ENCODE data around the gene ANO1. TPM values are rescaled to one million over a fixed set of nuclear protein-coding genes. Genes with fewer than 3 reads are reported as not detected.

The ANO1 gene
- total and polyA plus RNA-seq, 2 donors (not counting 1 experiment from before 2014, with no cell fraction given): not detected

DNA sequence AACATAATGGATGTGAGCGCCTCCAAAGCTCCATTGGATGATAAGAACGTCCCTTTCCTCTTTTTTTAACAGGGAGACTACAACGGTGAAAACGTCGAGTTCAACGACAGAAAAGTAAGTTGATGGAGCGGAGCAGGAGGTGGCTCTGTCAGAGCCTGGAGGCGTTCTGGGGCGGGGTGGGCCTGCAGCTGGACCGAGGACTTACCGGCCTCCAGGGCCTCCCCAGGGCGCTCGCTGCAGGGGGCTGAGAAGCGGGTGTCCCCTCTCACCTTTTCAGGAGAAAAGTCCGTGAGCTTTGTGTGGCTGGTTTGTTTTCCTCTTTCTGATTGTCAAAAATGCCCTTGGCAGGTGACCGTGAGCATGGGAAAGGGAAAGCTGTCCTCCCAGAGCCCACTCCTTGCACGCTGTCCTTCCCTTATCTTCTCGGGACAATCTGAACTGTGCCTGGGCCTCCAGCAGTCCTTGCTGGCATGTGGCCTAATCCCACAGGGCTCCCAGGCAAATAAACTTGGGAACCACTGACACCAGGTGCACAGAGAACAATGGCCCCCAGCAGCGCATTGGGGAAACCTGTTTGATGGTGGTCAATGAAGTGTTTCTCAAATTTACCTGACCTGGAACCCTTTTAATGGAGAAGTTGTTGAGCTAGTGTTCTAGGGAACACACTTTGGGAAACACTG, 38.4 kb downstream of the ANO1 start:
- DNase-seq (no peak), ATAC-seq (ENCODE audit: low read depth) (no peak)
- Histone ChIP-seq H3K36me3 (replicated peaks in 1 of 2; ENCODE audit: control extremely low read depth in 1 of 2, control insufficient read depth in 1 of 2, extremely low read depth in 1 of 2, insufficient read depth in 2 of 2, low read length in 1 of 2) (no peaks in the 10 kb centered on the region), H3K9me3 (ENCODE audit: control extremely low read depth in 1 of 3, control insufficient read depth in 2 of 3, insufficient read depth in 1 of 3, low read length in 2 of 3) (no peaks in the 10 kb centered on the region), H4K20me1 (ENCODE audit: control insufficient read depth, insufficient read depth, low read length, poor library complexity, severe bottlenecking) (no peaks in the 10 kb centered on the region), H3K4me1 (ENCODE audit: control insufficient read depth in 2 of 2, insufficient read depth in 2 of 2, low read length in 2 of 2) (no peaks in the 10 kb centered on the region), H3K9ac (ENCODE audit: low read length) (no peak overlapping the region), H3K79me2 (ENCODE audit: control insufficient read depth, insufficient read depth, low read length) (no peaks in the 10 kb centered on the region), H3K27ac (ENCODE audit: low read length in 2 of 2) (no peak overlapping the region), H3K4me2 (replicated peaks; ENCODE audit: low read depth, low read length, poor library complexity, severe bottlenecking) (no peak overlapping the region), H3K27me3 (replicated peaks in 1 of 4; ENCODE audit: control extremely low read depth in 1 of 4, control insufficient read depth in 3 of 4, insufficient read depth in 4 of 4, low read length in 3 of 4) (no peaks in the 10 kb centered on the region), H3K4me3 (ENCODE audit: control extremely low read depth in 1 of 5, extremely low read depth in 1 of 5, insufficient read depth in 1 of 5, low read depth in 2 of 5, low read length in 4 of 5) (no peak overlapping the region), H2AFZ (ENCODE audit: insufficient read depth, low read depth, low read length, poor library complexity, severe bottlenecking) (no peak overlapping the region)
- Mint-ChIP-seq H3K4me1 (no peaks in the 10 kb centered on the region), H3K4me3 (no peak overlapping the region), H3K9me3 (ENCODE audit: insufficient read depth) (peaks cover 4% of the 10 kb centered on the region), H3K27me3 (peaks cover 13% of the 10 kb centered on the region), H3K27ac (no peak overlapping the region)
- ChIA-PET CTCF (interaction anchor here (0.7 kb wide), 1 partner anchor 8 kb away, joined by 4 read pairs; no protein-coding TSS in a partner anchor), POLR2A (no interaction called here)
- WGBS (ENCODE audit: insufficient coverage): 92% methylated on average over 14 of the region's 19 CpGs
- no peak for TF ChIP-seq EZH2 (IDR thresholded peaks at IDR 0.05; ENCODE audit: borderline replicate concordance, insufficient read depth, low read depth, low read length, poor library complexity, severe bottlenecking)
- TF ChIP-seq, protein P1, sequence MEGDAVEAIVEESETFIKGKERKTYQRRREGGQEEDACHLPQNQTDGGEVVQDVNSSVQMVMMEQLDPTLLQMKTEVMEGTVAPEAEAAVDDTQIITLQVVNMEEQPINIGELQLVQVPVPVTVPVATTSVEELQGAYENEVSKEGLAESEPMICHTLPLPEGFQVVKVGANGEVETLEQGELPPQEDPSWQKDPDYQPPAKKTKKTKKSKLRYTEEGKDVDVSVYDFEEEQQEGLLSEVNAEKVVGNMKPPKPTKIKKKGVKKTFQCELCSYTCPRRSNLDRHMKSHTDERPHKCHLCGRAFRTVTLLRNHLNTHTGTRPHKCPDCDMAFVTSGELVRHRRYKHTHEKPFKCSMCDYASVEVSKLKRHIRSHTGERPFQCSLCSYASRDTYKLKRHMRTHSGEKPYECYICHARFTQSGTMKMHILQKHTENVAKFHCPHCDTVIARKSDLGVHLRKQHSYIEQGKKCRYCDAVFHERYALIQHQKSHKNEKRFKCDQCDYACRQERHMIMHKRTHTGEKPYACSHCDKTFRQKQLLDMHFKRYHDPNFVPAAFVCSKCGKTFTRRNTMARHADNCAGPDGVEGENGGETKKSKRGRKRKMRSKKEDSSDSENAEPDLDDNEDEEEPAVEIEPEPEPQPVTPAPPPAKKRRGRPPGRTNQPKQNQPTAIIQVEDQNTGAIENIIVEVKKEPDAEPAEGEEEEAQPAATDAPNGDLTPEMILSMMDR (IDR thresholded peaks at IDR 0.05): no peak
- intact Hi-C loops (cut with micrococcal nuclease): no loop called here

GRCh38 chr11:70117567-70118145, 39.5 kb downstream of the ANO1 start:
- no peaks in the 10 kb centered on the region for H3K4me1 Mint-ChIP-seq
- WGBS (ENCODE audit: insufficient coverage): 90% methylated on average over 5 of the region's 7 CpGs
- no peak overlapping the region for H3K27ac ChIP-seq (ENCODE audit: low read length in 2 of 2)
- no peak overlapping the region for H3K27ac Mint-ChIP-seq
- no peaks in the 10 kb centered on the region for H4K20me1 ChIP-seq (ENCODE audit: control insufficient read depth, insufficient read depth, low read length, poor library complexity, severe bottlenecking)
- ChIA-PET POLR2A (no interaction called here), CTCF (interaction anchor here (0.7 kb wide), 1 partner anchor 9 kb away, joined by 4 read pairs; no protein-coding TSS in a partner anchor)
- no peak overlapping the region for H3K9ac ChIP-seq (ENCODE audit: low read length)
- no peak for TF ChIP-seq EZH2 (IDR thresholded peaks at IDR 0.05; ENCODE audit: borderline replicate concordance, insufficient read depth, low read depth, low read length, poor library complexity, severe bottlenecking)
- TF ChIP-seq, protein P1 (IDR thresholded peaks at IDR 0.05): no peak
- H3K9me3 Mint-ChIP-seq (ENCODE audit: insufficient read depth): peaks cover 4% of the 10 kb centered on the region
- no peaks in the 10 kb centered on the region for H3K27me3 ChIP-seq (replicated peaks in 1 of 4; ENCODE audit: control extremely low read depth in 1 of 4, control insufficient read depth in 3 of 4, insufficient read depth in 4 of 4, low read length in 3 of 4)
- no peak overlapping the region for H3K4me3 ChIP-seq (ENCODE audit: control extremely low read depth in 1 of 5, extremely low read depth in 1 of 5, insufficient read depth in 1 of 5, low read depth in 2 of 5, low read length in 4 of 5)
- H3K9me3 ChIP-seq (ENCODE audit: control extremely low read depth in 1 of 3, control insufficient read depth in 2 of 3, insufficient read depth in 1 of 3, low read length in 2 of 3): no peaks in the 10 kb centered on the region
- H3K4me3 Mint-ChIP-seq: no peak overlapping the region
- peaks cover 13% of the 10 kb centered on the region for H3K27me3 Mint-ChIP-seq
- H2AFZ ChIP-seq (ENCODE audit: insufficient read depth, low read depth, low read length, poor library complexity, severe bottlenecking): no peak overlapping the region
- ATAC-seq (ENCODE audit: low read depth): no peak
- H3K4me1 ChIP-seq (ENCODE audit: control insufficient read depth in 2 of 2, insufficient read depth in 2 of 2, low read length in 2 of 2): no peaks in the 10 kb centered on the region
- H3K36me3 ChIP-seq (replicated peaks in 1 of 2; ENCODE audit: control extremely low read depth in 1 of 2, control insufficient read depth in 1 of 2, extremely low read depth in 1 of 2, insufficient read depth in 2 of 2, low read length in 1 of 2): no peaks in the 10 kb centered on the region
- intact Hi-C loops (cut with micrococcal nuclease): no loop called here
- H3K4me2 ChIP-seq (replicated peaks; ENCODE audit: low read depth, low read length, poor library complexity, severe bottlenecking): no peak overlapping the region
- H3K79me2 ChIP-seq (ENCODE audit: control insufficient read depth, insufficient read depth, low read length): no peaks in the 10 kb centered on the region
- no peak for DNase-seq

All from B cell (primary cell).